GM13976 (cell line): ENCODE measurements around the gene PLEKHG4.

Experiments used
- DNase-seq: peaks from one replicate; pipeline ENCODE4 v3.0.0; 2012; ENCODE audit warnings: low spot score
- CTCF ChIP-seq: IDR thresholded peaks from 2 replicates; pipeline ENCODE4 v1.5.1; 2012; ENCODE audit warnings: borderline replicate concordance, mild to moderate bottlenecking; ENCODE audit not compliant: insufficient read depth; ENCODE audit errors: extremely low read depth, missing control alignments, control extremely low read depth
- in situ Hi-C: fragments of 300-500 bp; cut with MboI; formaldehyde crosslinking; loops from one replicate; pipeline ENCODE4 v1.12.0; 2022; ENCODE audit warnings: low sequenced_read_pairs, mixed read lengths, inconsistent platforms; ENCODE audit not compliant: unreplicated experiment

The PLEKHG4 gene

DNA sequence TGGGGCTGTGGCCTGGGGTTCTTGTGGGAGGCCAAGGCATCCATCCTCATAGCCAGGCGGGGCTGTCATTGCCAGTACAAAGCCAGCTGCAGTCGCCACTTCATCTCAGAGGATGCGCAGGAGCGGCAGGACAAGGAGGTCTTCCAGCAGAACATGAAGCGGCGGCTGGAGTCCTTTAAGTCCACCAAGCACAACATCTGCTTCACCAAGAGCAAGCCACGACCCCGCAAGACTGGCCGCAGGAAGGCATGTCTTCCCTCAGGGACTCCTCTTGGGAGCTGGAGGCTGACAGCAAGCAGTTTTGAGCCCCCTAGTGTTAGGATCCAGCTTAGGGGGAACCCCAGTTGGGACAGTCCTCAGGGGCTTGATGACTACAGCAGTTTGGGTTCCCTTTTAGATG lies 15.1 kb upstream of the PLEKHG4 start:
- DNase-seq = no peak
- in situ Hi-C loops = loop anchor here (25.0 kb wide), 1 partner anchor 148 kb away; the partner anchor contains the start of gene ZDHHC1
- no peak for TF ChIP-seq CTCF

DNA sequence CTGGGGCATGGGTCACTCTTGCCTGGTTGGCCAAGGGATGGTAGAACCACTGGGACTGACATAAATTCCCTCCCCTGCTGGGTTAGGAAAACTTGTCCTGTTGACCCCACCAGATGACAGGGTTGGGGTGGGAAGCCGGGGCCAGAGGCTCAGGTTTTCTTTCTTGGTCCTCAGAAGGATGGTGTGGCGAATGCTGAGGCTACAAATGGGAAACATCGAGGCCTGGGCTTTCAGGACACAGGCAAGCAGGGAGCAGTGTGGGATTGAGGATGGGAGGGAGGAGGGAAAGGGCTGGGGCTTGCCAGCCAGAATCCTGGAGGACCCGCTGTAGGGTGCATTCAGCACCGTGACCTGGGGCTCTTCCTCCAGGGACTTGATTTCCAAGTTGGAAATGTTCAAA lies 14.5 kb upstream of the PLEKHG4 start:
- TF ChIP-seq CTCF = no peak
- DNase-seq = no peak
- in situ Hi-C loops = loop anchor here (25.0 kb wide), 1 partner anchor 147 kb away; the partner anchor contains the start of gene ZDHHC1

- in situ Hi-C loops = loop anchor here (25.0 kb wide), 1 partner anchor 146 kb away; the partner anchor contains the start of gene ZDHHC1
- no peak for DNase-seq
Observed at GRCh38 chr16:67265834-67266233, 13.5 kb upstream of the PLEKHG4 start.

GRCh38 chr16:67268136-67268579 lies 11.2 kb upstream of the PLEKHG4 start:
- in situ Hi-C loops = loop anchor here (25.0 kb wide), 1 partner anchor 144 kb away; the partner anchor contains the start of gene ZDHHC1
- TF ChIP-seq CTCF = no peak
- no peak for DNase-seq

More at GRCh38 chr16:67265834-67266233, 13.5 kb upstream of the PLEKHG4 start:
- TF ChIP-seq CTCF = no peak

- no peak for TF ChIP-seq CTCF
- in situ Hi-C loops = loop anchor here (25.0 kb wide), 1 partner anchor 143 kb away; the partner anchor contains the start of gene ZDHHC1
- DNase-seq = no peak
Observed at GRCh38 chr16:67269766-67270165, 9.6 kb upstream of the PLEKHG4 start.

- in situ Hi-C loops = loop anchor here (25.0 kb wide), 1 partner anchor 141 kb away; the partner anchor contains the start of gene ZDHHC1
- no peak for TF ChIP-seq CTCF
- DNase-seq = no peak
Observed at GRCh38 chr16:67270931-67271338, 8.4 kb upstream of the PLEKHG4 start.
